Prostate gland (tissue), 2 donors: ENCODE measurements around the gene SULF2.

Experiments used
- CTCF ChIP-seq, 4 experiments: fragments of 200-600 bp in 2 of 4; fragments of 450-650 bp in 2 of 4; sonication (generic) in 2 of 4; IDR thresholded peaks; 1 replicate in 3 of 4; 2 replicates in 1 of 4; pipeline ENCODE4 v1.5.1; 2016 to 2019; ENCODE audit warnings: antibody characterized with exemption in 4 of 4, mild to moderate bottlenecking in 2 of 4, moderate library complexity in 2 of 4
- POLR2A ChIP-seq: fragments of 450-650 bp; IDR thresholded peaks from one replicate; pipeline ENCODE4 v1.6.1; 2016; ENCODE audit warnings: antibody characterized with exemption, mild to moderate bottlenecking

- TF ChIP-seq CTCF (IDR thresholded peaks at IDR 0.05) (no peak), POLR2A (no peak)
Measured at GRCh38 chr20:47676219-47676721, 109.0 kb downstream of the SULF2 start.
